Measurements from ENCODE around the gene DHX8. TPM values are rescaled to one million over a fixed set of nuclear protein-coding genes. Genes with fewer than 3 reads are reported as not detected.

Gene DHX8
- total and polyA plus RNA-seq, 10 of the 15 experiments (the other 5 are each of a cell fraction or from before 2014, with no cell fraction given) = 27.6 to 50.4 (median 35.7) TPM

- SMC1A ChIA-PET (ENCODE audit: uncharacterized antibody, unreplicated experiment) = interaction anchor here (0.6 to 1.1 kb wide), 2 partner anchors 23 to 45 kb away, joined by 3 read pairs; no protein-coding TSS in a partner anchor
- H3K79me2 ChIP-seq (ENCODE audit: control insufficient read depth, insufficient read depth, low read length) = no peaks in the 10 kb centered on the region
- ATAC-seq = no peak
- no peaks in the 10 kb centered on the region for H4K20me1 ChIP-seq (ENCODE audit: control insufficient read depth, insufficient read depth)
- in situ Hi-C loops (cut with MboI) (no loop called here), intact Hi-C loops (cut with micrococcal nuclease; ENCODE audit: unreplicated experiment) (no loop called here)
- RAD21 ChIA-PET (ENCODE audit: unreplicated experiment) = interaction anchor here (0.9 kb wide), 1 partner anchor 23 kb away, joined by 3 read pairs; no protein-coding TSS in a partner anchor
- H3K36me3 ChIP-seq (ENCODE audit: control insufficient read depth in 2 of 2, insufficient read depth in 2 of 2, low read length in 1 of 2) = no peaks in the 10 kb centered on the region
- CTCF ChIA-PET = interaction anchor here (1.5 kb wide), 1 partner anchor 19 kb away, joined by 4 read pairs; no protein-coding TSS in a partner anchor
- H3K4me1 ChIP-seq (ENCODE audit: control insufficient read depth, insufficient read depth, low read length) = peaks cover 3% of the 10 kb centered on the region; the same call in 1 of the 2 replicates
- no peak overlapping the region for H3K9ac ChIP-seq (ENCODE audit: control insufficient read depth, insufficient read depth, low read length)
- H3K4me2 ChIP-seq (ENCODE audit: control insufficient read depth, insufficient read depth) = no peak overlapping the region
- H3K27ac ChIP-seq (ENCODE audit: control insufficient read depth, insufficient read depth) = no peak overlapping the region
- FAIRE-seq = no peak
- no peak overlapping the region for H3K4me3 ChIP-seq
- no peaks in the 10 kb centered on the region for H3K9me3 ChIP-seq (replicated peaks; ENCODE audit: control insufficient read depth, insufficient read depth, low read length)
- BruUV-seq (replicated peaks) = no TSS peak
- POLR2A ChIA-PET = no interaction called here
- no peak overlapping the region for H2AFZ ChIP-seq (ENCODE audit: control insufficient read depth, low read depth, low read length)
- 58% methylated on average over 11 of the region's 11 CpGs for WGBS (ENCODE audit: insufficient coverage, insufficient replicate concordance, low lambda C conversion rate, missing lambda C conversion rate)
- peaks cover 0 to 4% of the 10 kb centered on the region in 2 experiments; a peak in 2 of 4 replicates for H3K27me3 ChIP-seq (replicated peaks in 1 of 2; ENCODE audit: control insufficient read depth in 2 of 2, insufficient read depth in 2 of 2, low read length in 1 of 2)
- DNase-seq (ENCODE audit: low read depth, low spot score) = no peak
- TF ChIP-seq, protein P1, sequence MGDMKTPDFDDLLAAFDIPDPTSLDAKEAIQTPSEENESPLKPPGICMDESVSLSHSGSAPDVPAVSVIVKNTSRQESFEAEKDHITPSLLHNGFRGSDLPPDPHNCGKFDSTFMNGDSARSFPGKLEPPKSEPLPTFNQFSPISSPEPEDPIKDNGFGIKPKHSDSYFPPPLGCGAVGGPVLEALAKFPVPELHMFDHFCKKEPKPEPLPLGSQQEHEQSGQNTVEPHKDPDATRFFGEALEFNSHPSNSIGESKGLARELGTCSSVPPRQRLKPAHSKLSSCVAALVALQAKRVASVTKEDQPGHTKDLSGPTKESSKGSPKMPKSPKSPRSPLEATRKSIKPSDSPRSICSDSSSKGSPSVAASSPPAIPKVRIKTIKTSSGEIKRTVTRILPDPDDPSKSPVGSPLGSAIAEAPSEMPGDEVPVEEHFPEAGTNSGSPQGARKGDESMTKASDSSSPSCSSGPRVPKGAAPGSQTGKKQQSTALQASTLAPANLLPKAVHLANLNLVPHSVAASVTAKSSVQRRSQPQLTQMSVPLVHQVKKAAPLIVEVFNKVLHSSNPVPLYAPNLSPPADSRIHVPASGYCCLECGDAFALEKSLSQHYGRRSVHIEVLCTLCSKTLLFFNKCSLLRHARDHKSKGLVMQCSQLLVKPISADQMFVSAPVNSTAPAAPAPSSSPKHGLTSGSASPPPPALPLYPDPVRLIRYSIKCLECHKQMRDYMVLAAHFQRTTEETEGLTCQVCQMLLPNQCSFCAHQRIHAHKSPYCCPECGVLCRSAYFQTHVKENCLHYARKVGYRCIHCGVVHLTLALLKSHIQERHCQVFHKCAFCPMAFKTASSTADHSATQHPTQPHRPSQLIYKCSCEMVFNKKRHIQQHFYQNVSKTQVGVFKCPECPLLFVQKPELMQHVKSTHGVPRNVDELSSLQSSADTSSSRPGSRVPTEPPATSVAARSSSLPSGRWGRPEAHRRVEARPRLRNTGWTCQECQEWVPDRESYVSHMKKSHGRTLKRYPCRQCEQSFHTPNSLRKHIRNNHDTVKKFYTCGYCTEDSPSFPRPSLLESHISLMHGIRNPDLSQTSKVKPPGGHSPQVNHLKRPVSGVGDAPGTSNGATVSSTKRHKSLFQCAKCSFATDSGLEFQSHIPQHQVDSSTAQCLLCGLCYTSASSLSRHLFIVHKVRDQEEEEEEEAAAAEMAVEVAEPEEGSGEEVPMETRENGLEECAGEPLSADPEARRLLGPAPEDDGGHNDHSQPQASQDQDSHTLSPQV (IDR thresholded peaks at IDR 0.05) = no peak
- TF ChIP-seq CHD2 (IDR thresholded peaks at IDR 0.05; ENCODE audit: borderline replicate concordance, low read depth, low read length) (no peak), HCFC1 (IDR thresholded peaks at IDR 0.05; ENCODE audit: low read length) (no peak), FOS (IDR thresholded peaks at IDR 0.05; ENCODE audit: borderline replicate concordance, extremely low read depth, insufficient read length) (no peak), NRF1 (conservative IDR thresholded peaks at IDR 0.05; ENCODE audit: low read depth, low read length) (no peak), BRCA1 (IDR thresholded peaks at IDR 0.05; ENCODE audit: low read depth, low read length) (no peak)
- TF ChIP-seq, protein P2, sequence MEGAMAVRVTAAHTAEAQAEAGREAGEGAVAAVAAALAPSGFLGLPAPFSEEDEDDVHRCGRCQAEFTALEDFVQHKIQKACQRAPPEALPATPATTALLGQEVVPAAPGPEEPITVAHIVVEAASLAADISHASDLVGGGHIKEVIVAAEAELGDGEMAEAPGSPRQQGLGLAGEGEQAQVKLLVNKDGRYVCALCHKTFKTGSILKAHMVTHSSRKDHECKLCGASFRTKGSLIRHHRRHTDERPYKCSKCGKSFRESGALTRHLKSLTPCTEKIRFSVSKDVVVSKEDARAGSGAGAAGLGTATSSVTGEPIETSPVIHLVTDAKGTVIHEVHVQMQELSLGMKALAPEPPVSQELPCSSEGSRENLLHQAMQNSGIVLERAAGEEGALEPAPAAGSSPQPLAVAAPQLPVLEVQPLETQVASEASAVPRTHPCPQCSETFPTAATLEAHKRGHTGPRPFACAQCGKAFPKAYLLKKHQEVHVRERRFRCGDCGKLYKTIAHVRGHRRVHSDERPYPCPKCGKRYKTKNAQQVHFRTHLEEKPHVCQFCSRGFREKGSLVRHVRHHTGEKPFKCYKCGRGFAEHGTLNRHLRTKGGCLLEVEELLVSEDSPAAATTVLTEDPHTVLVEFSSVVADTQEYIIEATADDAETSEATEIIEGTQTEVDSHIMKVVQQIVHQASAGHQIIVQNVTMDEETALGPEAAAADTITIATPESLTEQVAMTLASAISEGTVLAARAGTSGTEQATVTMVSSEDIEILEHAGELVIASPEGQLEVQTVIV (IDR thresholded peaks at IDR 0.05; ENCODE audit: borderline replicate concordance, partially characterized antibody) = no peak
- TF ChIP-seq, protein P3, sequence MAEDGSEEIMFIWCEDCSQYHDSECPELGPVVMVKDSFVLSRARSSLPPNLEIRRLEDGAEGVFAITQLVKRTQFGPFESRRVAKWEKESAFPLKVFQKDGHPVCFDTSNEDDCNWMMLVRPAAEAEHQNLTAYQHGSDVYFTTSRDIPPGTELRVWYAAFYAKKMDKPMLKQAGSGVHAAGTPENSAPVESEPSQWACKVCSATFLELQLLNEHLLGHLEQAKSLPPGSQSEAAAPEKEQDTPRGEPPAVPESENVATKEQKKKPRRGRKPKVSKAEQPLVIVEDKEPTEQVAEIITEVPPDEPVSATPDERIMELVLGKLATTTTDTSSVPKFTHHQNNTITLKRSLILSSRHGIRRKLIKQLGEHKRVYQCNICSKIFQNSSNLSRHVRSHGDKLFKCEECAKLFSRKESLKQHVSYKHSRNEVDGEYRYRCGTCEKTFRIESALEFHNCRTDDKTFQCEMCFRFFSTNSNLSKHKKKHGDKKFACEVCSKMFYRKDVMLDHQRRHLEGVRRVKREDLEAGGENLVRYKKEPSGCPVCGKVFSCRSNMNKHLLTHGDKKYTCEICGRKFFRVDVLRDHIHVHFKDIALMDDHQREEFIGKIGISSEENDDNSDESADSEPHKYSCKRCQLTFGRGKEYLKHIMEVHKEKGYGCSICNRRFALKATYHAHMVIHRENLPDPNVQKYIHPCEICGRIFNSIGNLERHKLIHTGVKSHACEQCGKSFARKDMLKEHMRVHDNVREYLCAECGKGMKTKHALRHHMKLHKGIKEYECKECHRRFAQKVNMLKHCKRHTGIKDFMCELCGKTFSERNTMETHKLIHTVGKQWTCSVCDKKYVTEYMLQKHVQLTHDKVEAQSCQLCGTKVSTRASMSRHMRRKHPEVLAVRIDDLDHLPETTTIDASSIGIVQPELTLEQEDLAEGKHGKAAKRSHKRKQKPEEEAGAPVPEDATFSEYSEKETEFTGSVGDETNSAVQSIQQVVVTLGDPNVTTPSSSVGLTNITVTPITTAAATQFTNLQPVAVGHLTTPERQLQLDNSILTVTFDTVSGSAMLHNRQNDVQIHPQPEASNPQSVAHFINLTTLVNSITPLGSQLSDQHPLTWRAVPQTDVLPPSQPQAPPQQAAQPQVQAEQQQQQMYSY (CRISPR knock-in tag; IDR thresholded peaks at IDR 0.05) = no peak
Observed at GRCh38 chr17:43540821-43541674, 57.3 kb downstream of the DHX8 start.
